ENCODE measurements around the gene JADE1.

Gene JADE1

GRCh38 chr4:128879283-128879682 is 69.8 kb downstream of the JADE1 start:
- no peak for DNase-seq

- DNase-seq = no peak
These were observed 70.5 kb downstream of the JADE1 start for GRCh38 chr4:128879971-128880370.

DNA sequence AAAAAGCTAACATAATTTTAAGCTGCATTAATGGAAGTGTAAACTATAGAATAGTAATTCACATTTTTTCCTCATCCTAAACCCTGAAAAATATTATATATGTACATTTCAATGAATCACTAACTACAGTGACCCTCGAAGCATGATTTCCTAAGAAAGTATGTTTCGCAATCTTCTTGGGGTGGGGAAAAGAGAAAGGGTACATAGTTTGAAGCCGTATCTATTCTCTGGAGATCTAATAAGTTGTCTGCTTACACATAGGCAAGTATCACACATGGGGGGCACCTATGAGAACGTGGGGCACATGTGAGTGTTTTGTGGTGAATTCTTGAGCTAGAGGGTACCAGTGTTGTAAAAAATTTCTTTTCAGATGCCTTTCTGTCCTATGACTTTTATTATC is 71.2 kb downstream of the JADE1 start:
- no peak for DNase-seq

DNA sequence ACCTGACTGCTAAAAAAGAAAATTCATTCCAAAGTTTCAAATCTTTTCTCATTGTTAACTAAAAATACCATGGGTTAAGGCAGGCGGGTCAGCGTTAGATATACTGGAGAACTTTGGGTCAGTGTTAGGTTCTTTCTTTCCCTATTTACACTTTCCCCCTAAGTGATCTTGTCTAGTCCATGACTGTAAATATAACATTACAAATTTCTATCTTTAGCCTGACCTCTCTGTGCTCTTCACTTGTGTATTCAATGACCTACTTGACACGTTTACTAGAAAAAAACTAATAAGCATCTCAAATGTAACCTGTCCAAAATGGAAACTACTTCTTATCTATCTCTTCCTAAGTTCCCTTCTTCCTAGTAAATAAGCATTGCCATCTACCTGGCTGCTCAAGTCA is 95.3 kb downstream of the JADE1 start:
- no peak for DNase-seq

- DNase-seq = no peak
These were observed 97.1 kb downstream of the JADE1 start for GRCh38 chr4:128906581-128906980.

DNA sequence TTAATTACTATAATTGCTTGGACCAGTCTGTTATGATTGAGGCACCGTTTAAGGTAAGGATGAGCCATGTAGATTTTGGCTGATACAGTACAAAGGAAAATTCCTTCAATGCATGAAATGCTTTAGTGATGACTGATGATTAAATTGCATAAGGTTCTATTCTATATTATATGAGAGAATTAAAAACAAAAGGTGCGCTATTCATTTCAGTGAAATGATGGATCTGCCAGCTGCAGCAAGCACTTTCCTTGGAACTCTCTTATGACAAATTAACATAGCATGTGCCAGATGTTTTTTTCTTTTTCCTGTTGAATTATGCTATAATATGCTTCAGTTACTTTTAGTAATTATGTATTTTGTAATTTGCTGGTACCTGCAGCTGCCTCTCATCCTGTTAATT is 98.5 kb downstream of the JADE1 start:
- no peak for DNase-seq

- DNase-seq = no peak
These were observed 99.2 kb downstream of the JADE1 start for GRCh38 chr4:128908735-128909134.

DNA sequence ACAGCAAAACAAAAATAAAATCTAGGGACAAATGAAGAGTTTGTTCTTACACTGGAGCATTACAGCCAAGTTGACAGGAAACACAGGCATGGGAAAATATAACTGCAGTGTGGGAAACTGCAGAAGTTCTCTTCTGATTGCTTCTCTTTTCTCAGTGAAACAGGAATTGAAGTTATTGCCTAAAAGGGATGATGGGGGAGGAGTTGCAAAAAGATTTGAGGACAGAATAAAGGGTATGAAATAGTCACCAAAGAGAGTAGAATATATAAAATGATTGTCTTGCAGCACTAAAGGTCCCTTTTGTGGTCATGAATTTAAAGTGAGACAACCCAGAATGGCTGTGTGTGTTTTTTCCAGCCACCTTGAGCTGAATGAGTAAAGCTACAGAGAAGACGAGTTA is 103.7 kb downstream of the JADE1 start:
- peak; percentile 52 to 53 for DNase-seq

- no peak for DNase-seq
These were observed 106.0 kb downstream of the JADE1 start for GRCh38 chr4:128915544-128915943.

DNA sequence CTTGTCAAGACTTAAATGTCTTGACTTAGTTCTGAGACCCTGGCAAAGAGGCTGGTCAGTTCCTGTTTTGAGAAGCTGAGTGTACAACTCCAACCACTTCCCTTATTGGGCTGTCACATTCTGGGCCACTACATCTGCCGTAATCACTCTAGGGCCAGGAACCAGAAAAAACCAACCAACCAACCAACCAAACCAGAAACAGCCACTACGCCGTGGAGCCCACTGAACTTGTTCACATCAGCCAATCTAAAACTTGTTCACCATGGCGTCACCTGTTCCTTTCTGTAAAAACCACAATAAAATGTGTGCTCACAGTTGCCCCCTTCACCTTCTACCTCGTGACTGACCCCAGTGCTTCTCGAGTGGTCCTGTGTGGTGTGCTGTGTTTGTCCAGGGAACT is 107.3 kb downstream of the JADE1 start:
- peak; percentile 86 to 87 for DNase-seq

DNA sequence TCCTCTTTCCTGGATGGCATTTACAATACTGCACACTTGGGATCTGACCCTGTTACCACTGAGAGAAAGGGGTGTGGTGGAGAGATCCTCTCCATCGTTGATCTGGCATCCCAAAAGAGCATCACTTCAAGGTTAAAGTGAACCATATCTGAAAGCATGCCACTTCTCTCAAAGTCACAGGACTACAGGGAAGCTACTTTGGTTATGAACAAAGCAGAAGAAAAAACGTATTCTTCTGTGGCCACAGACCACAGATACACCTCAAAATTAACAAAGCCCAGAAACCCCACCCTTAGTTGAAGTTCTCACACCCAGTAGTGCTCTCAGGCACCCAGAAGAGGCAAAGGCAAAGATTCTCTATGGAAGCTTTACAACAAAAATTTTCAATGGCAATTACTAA is 108.3 kb downstream of the JADE1 start:
- peak in 1 of 2 experiments; percentile 9 for DNase-seq

DNA sequence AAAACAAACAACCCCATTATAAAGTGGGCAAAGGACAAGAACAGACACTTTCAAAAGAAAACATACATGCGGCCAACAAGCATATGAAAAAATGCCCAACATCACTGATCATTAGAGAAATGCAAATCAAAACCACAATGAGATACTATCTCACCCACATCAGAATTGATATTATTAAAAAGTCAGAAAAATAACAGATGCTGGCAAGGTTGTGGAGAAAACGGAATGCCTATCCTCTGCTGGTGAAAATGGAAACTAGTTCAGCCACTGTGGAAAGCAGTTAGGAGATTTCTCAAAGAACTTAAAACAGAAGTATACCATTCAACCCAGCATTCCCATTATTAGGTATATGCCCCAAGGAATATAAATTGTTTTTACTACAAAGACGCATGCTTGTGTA is 112.5 kb downstream of the JADE1 start:
- DNase-seq = no peak

Data from Kasumi-1 (cell line).